IMR-90 (cell line): Measurements from ENCODE around the gene PITPNM2. TPM values are rescaled to one million over a fixed set of nuclear protein-coding genes. Genes with fewer than 3 reads are reported as not detected.

Experiments
- ATAC-seq: fragments of 200-7000 bp; cut with Tn5 transposase; 2 replicates; pipeline ENCODE4 v1.9.1; 2020; ENCODE audit warnings: low read depth, mild to moderate bottlenecking, moderate library complexity
- BruUV-seq: library from RNA; stranded (reverse); fragments of 400-500 nt; replicated peaks from 2 replicates; lab custom pipeline; 2021; lab: Mats Ljungman, UMichigan
- CTCF ChIA-PET: fragments of 300-600 bp; formaldehyde crosslinking; extraction: SDS; loops from one replicate; lab custom pipeline; 2021; ENCODE audit warnings: antibody characterized with exemption; lab: Yijun Ruan, JAX
- POLR2A ChIA-PET: fragments of 300-600 bp; sonication (Branson Sonifier 250); formaldehyde crosslinking; loops from one replicate; lab custom pipeline; 2022; ENCODE audit warnings: antibody characterized with exemption; ENCODE audit not compliant: unreplicated experiment; lab: Charles Lee
- DNase-seq: peaks from one replicate; pipeline ENCODE4 v3.0.0; 2013
- H2AFZ ChIP-seq: replicated peaks from 2 replicates; pipeline ENCODE3; 2013; ENCODE audit warnings: low read length, mild to moderate bottlenecking; ENCODE audit not compliant: poor library complexity
- H2AK5ac ChIP-seq: 2 replicates; pipeline ENCODE4 v1.6.1; 2013; ENCODE audit warnings: low read depth, low read length, inconsistent platforms
- H2AK9ac ChIP-seq: replicated peaks from 2 replicates; pipeline ENCODE3; 2013; ENCODE audit warnings: mild to moderate bottlenecking, low read depth, low read length, moderate library complexity; ENCODE audit not compliant: poor library complexity
- H2BK120ac ChIP-seq: 2 replicates; pipeline ENCODE4 v1.6.1; 2013; ENCODE audit warnings: low read depth, low read length, inconsistent platforms
- H2BK15ac ChIP-seq: 3 replicates; pipeline ENCODE4 v1.6.1; 2013; ENCODE audit warnings: low read depth, low read length, inconsistent platforms
- H2BK20ac ChIP-seq: 2 replicates; pipeline ENCODE4 v1.6.1; 2013; ENCODE audit warnings: low read depth, mild to moderate bottlenecking, inconsistent platforms, low read length, moderate library complexity
- H2BK5ac ChIP-seq: 2 replicates; pipeline ENCODE4 v1.6.1; 2013; ENCODE audit warnings: mild to moderate bottlenecking, low read depth, low read length, inconsistent platforms; ENCODE audit not compliant: poor library complexity, severe bottlenecking
- H3K14ac ChIP-seq: replicated peaks from 2 replicates; pipeline ENCODE4 v1.6.1; 2013; ENCODE audit warnings: low read depth, low read length, inconsistent platforms
- H3K18ac ChIP-seq: 2 replicates; pipeline ENCODE4 v1.6.1; 2013; ENCODE audit warnings: low read depth, low read length, control low read depth
- H3K23ac ChIP-seq: 2 replicates; pipeline ENCODE4 v1.6.1; 2013; ENCODE audit warnings: low read depth, low read length, inconsistent platforms
- H3K27ac ChIP-seq: 2 replicates; pipeline ENCODE4 v1.5.1; 2013; ENCODE audit warnings: mild to moderate bottlenecking, control low read depth, low read length; ENCODE audit not compliant: insufficient read depth
- H3K27me3 ChIP-seq: 2 replicates; pipeline ENCODE4 v1.6.1; 2013; ENCODE audit warnings: low read length; ENCODE audit not compliant: control insufficient read depth, insufficient read depth
- H3K36me3 ChIP-seq: 2 replicates; pipeline ENCODE4 v1.6.1; 2013; ENCODE audit warnings: low read length, mixed read lengths; ENCODE audit not compliant: control insufficient read depth, insufficient read depth
- H3K4ac ChIP-seq: 2 replicates; pipeline ENCODE4 v1.6.1; 2013; ENCODE audit warnings: low read depth, low read length, inconsistent platforms
- H3K4me1 ChIP-seq: 2 replicates; pipeline ENCODE4 v1.6.1; 2013; ENCODE audit warnings: low read length, mixed read lengths; ENCODE audit not compliant: control insufficient read depth, insufficient read depth
- H3K4me2 ChIP-seq: 2 replicates; pipeline ENCODE4 v1.6.1; 2013; ENCODE audit warnings: low read depth, mild to moderate bottlenecking, control low read depth, low read length, moderate library complexity
- H3K4me3 ChIP-seq: 2 replicates; pipeline ENCODE4 v1.5.1; 2013; ENCODE audit warnings: low read depth, mild to moderate bottlenecking, control low read depth, low read length, moderate library complexity; ENCODE audit not compliant: insufficient read depth
- H3K56ac ChIP-seq: 2 replicates; pipeline ENCODE4 v1.6.1; 2013; ENCODE audit warnings: low read length, inconsistent platforms; ENCODE audit not compliant: insufficient read depth; ENCODE audit errors: extremely low read depth
- H3K79me1 ChIP-seq, 2 experiments: 2 replicates each; pipeline ENCODE4 v1.6.1; 2013; ENCODE audit warnings: low read length in 2 of 2, inconsistent platforms in 1 of 2, low read depth in 1 of 2
- H3K9ac ChIP-seq: 2 replicates; pipeline ENCODE4 v1.6.1; 2013; ENCODE audit warnings: low read depth, low read length, control low read depth
- H3K9me1 ChIP-seq: 2 replicates; pipeline ENCODE4 v1.6.1; 2013; ENCODE audit warnings: low read length, inconsistent platforms; ENCODE audit not compliant: insufficient read depth
- H3K9me3 ChIP-seq: 2 replicates; pipeline ENCODE4 v1.6.1; 2013; ENCODE audit warnings: low read length; ENCODE audit not compliant: control insufficient read depth, insufficient read depth
- H4K20me1 ChIP-seq: 2 replicates; pipeline ENCODE4 v1.6.1; 2013; ENCODE audit warnings: low read length, inconsistent platforms; ENCODE audit not compliant: insufficient read depth
- H4K5ac ChIP-seq: 2 replicates; pipeline ENCODE4 v1.6.1; 2013; ENCODE audit warnings: mild to moderate bottlenecking, low read depth, low read length, control low read depth
- H4K8ac ChIP-seq, 2 experiments: 2 replicates each; pipeline ENCODE4 v1.6.1; 2013; ENCODE audit warnings: low read depth in 2 of 2, low read length in 2 of 2, control low read depth in 1 of 2, inconsistent platforms in 1 of 2
- H4K91ac ChIP-seq: 2 replicates; pipeline ENCODE4 v1.6.1; 2013; ENCODE audit warnings: low read depth, low read length, inconsistent platforms; ENCODE audit not compliant: insufficient read depth
- MXI1 ChIP-seq: IDR thresholded peaks from 2 replicates; pipeline ENCODE4 v1.6.1; 2012; ENCODE audit warnings: low read depth, mild to moderate bottlenecking, low read length, moderate library complexity, borderline replicate concordance
- RAD21 ChIP-seq: IDR thresholded peaks from 2 replicates; pipeline ENCODE4 v1.6.1; 2012; ENCODE audit warnings: low read length, improper control_type of control experiment
- SMC3 ChIP-seq: fragments of 150-350 bp; IDR thresholded peaks from 2 replicates; pipeline ENCODE4 v1.6.1; 2016; ENCODE audit warnings: low read depth, mild to moderate bottlenecking, antibody characterized with exemption, low read length, moderate library complexity
- WGBS, 2 experiments: methylation state at CpG; one replicate each; pipeline versions ENCODE4 v1.1.5 to v1.1.7; 2013; ENCODE audit warnings: missing lambda C conversion rate in 2 of 2; ENCODE audit not compliant: insufficient read length in 1 of 2; ENCODE audit errors: extremely low coverage in 2 of 2; 5-methylcytosine and 5-hydroxymethylcytosine counted together
- dilution Hi-C: fragments of 300-500 bp; cut with HindIII; formaldehyde crosslinking; loops from one replicate; pipeline ENCODE4 v1.14.3; 2018; ENCODE audit warnings: low sequenced_read_pairs; ENCODE audit not compliant: unreplicated experiment
- in situ Hi-C: fragments of 300-500 bp; cut with MboI; formaldehyde crosslinking; loops from 3 replicates; pipeline ENCODE4 v1.14.3; 2019; ENCODE audit warnings: low sequenced_read_pairs, inconsistent platforms, mixed read lengths
- intact Hi-C: fragments of 100-400 bp; cut with micrococcal nuclease; formaldehyde crosslinking; loops from 2 replicates; pipeline ENCODE4 v1.10.0; 2022
- polyA plus RNA-seq, 3 experiments: library from polyadenylated mRNA; depleted of rRNA; stranded (reverse); fragments of >200 nt; gene quantifications; 2 replicates each; pipeline ENCODE4 v1.2.3, GENCODE V29; 2012; ENCODE audit warnings: low replicate concordance in 1 of 3
- total RNA-seq: library from RNA; depleted of rRNA; stranded (reverse); fragments of >200 nt; gene quantifications from 2 replicates; pipeline ENCODE4 v1.2.3, GENCODE V29; 2012
- TF ChIP-seq, protein P1 (sequence below): fragments of 150-350 bp; IDR thresholded peaks from 2 replicates; pipeline ENCODE4 v1.6.1; 2017; ENCODE audit warnings: mild to moderate bottlenecking, antibody characterized with exemption, low read length, low read depth
- TF ChIP-seq, protein P2 (sequence below): fragments of 150-350 bp; IDR thresholded peaks from 2 replicates; pipeline ENCODE4 v1.6.1; 2016; ENCODE audit warnings: low read depth, mild to moderate bottlenecking, low read length, moderate library complexity, borderline replicate concordance

The PITPNM2 gene
- total and polyA plus RNA-seq, 2 of the 4 experiments (the other 2 are of a cell fraction): 1.6 to 3.0 TPM

DNA sequence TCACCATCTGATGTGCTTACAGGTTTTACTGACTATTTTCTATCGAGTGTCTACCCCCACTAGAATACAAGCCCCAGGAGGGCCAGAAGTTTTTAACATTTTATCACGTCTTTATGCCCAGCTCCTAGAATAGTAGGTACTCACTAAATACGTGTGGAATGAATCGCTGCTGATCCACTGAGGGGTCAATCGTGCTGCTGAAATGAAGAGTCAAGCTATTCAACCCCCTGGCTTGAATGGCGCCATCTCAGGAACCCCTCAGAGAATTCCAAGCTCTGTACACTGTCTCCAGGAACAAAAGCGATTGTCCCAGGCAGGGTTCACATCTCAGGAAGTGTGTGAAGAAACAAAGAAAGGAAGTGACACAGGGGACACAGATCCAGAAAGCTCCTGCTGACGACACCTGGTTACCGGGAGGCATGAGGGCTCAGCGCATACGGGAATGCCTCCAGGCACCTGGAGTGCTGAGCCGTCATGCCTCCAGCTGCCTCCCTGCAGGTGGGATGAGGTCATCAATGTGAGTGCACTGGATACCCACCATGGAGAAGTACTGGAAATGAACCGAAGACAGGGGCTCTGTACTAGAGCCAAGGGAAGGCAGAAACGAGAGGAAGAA lies 45.6 kb downstream of the PITPNM2 start:
- no peak overlapping the region for H2BK20ac ChIP-seq
- H3K4ac ChIP-seq: no peak overlapping the region
- H3K14ac ChIP-seq: no peak overlapping the region
- H3K79me1 ChIP-seq: peaks cover 0 to 19% of the 10 kb centered on the region in 2 experiments; a peak in 2 of 4 replicates
- no peak overlapping the region for H4K91ac ChIP-seq
- no peak overlapping the region for H3K23ac ChIP-seq
- ChIA-PET CTCF (interaction anchor here (0.6 kb wide), 1 partner anchor 23 kb away, joined by 3 read pairs; no protein-coding TSS in a partner anchor), POLR2A (no interaction called here)
- ATAC-seq: no peak
- no peaks in the 10 kb centered on the region for H3K27me3 ChIP-seq
- no peak overlapping the region for H2AFZ ChIP-seq
- no peak overlapping the region for H3K4me2 ChIP-seq
- no peak overlapping the region for H3K9ac ChIP-seq
- no peak overlapping the region for H2BK5ac ChIP-seq
- no peaks in the 10 kb centered on the region for H3K9me3 ChIP-seq
- TF ChIP-seq, protein P1, sequence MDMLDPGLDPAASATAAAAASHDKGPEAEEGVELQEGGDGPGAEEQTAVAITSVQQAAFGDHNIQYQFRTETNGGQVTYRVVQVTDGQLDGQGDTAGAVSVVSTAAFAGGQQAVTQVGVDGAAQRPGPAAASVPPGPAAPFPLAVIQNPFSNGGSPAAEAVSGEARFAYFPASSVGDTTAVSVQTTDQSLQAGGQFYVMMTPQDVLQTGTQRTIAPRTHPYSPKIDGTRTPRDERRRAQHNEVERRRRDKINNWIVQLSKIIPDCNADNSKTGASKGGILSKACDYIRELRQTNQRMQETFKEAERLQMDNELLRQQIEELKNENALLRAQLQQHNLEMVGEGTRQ: no peak
- TF ChIP-seq, protein P2, sequence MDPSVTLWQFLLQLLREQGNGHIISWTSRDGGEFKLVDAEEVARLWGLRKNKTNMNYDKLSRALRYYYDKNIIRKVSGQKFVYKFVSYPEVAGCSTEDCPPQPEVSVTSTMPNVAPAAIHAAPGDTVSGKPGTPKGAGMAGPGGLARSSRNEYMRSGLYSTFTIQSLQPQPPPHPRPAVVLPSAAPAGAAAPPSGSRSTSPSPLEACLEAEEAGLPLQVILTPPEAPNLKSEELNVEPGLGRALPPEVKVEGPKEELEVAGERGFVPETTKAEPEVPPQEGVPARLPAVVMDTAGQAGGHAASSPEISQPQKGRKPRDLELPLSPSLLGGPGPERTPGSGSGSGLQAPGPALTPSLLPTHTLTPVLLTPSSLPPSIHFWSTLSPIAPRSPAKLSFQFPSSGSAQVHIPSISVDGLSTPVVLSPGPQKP: no peak
- TF ChIP-seq MXI1: no peak
- TF ChIP-seq RAD21: no peak
- no peak for TF ChIP-seq SMC3
- no peak overlapping the region for H3K27ac ChIP-seq
- 80% methylated on average over 3 of the region's 14 CpGs; no CpG with 5 or more reads in 1 of the 2 experiments for WGBS, 2 experiments
- no peak overlapping the region for H2BK120ac ChIP-seq
- 0 out of 2 replicates have a peak, but pooled peaks cover 2% of the 10 kb centered on the region for H4K20me1 ChIP-seq
- BruUV-seq: no TSS peak
- H2BK15ac ChIP-seq: no peak overlapping the region
- no peak overlapping the region for H3K18ac ChIP-seq
- H3K36me3 ChIP-seq: peaks cover 27% of the 10 kb centered on the region; the same call in 1 of the 2 replicates
- no peak overlapping the region for H3K4me3 ChIP-seq
- DNase-seq: no peak
- no peak overlapping the region for H4K8ac ChIP-seq
- no peak overlapping the region for H2AK5ac ChIP-seq
- H2AK9ac ChIP-seq: no peak overlapping the region
- dilution Hi-C loops (no loop called here), intact Hi-C loops (no loop called here), in situ Hi-C loops (no loop called here)
- H3K4me1 ChIP-seq: peaks cover 4% of the 10 kb centered on the region
- no peak overlapping the region for H4K5ac ChIP-seq
- peaks cover 21% of the 10 kb centered on the region for H3K9me1 ChIP-seq
- H3K56ac ChIP-seq: no peak overlapping the region
